ENCODE measurements around the gene C1orf94. TPM values are rescaled to one million over a fixed set of nuclear protein-coding genes. Genes with fewer than 3 reads are reported as not detected.

C1orf94 gene
- total and polyA plus RNA-seq, 10 of the 15 experiments (the other 5 are each of a cell fraction or from before 2014, with no cell fraction given) = not detected

GRCh38 chr1:34143975-34144374, 32.7 kb upstream of the C1orf94 start (continued):
- TF ChIP-seq ZBTB4 (CRISPR knock-in tag; IDR thresholded peaks at IDR 0.05) = no peak

DNA sequence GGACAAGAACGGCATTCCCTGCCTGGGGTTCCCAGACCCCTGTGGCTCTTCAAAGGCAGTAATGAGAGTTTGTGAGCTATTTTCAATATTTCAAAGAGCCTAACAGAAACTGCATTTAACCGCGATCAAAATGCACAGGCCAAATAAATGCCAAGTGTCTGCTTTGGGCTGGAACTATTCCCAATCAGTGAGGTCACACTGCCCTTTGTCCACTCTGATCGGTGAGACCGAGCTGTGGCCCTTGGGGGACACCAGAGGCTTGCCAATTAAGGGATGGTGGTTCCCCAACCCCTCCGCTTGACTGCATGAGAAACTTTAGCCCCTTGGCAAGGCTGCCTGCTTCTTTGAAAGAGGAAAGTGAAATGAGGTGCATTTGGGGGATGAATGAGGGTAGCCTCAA, 31.9 kb upstream of the C1orf94 start:
- POLR2A ChIA-PET = no interaction called here
- TF ChIP-seq PRDM15 (CRISPR knock-in tag; IDR thresholded peaks at IDR 0.05) = no peak
- no peak for TF ChIP-seq HDAC2 (IDR thresholded peaks at IDR 0.05)
- no peak for TF ChIP-seq CHD2 (IDR thresholded peaks at IDR 0.05; ENCODE audit: borderline replicate concordance, low read depth, low read length)
- TF ChIP-seq E4F1 (IDR thresholded peaks at IDR 0.05; ENCODE audit: borderline replicate concordance, partially characterized antibody) = no peak
- no peak for TF ChIP-seq NR2F1 (conservative IDR thresholded peaks at IDR 0.05)
- TF ChIP-seq POLR2AphosphoS5 (IDR thresholded peaks at IDR 0.05; ENCODE audit: low read length) = no peak
- no peak for TF ChIP-seq KAT2A (conservative IDR thresholded peaks at IDR 0.05; ENCODE audit: control insufficient read depth, low read depth, low read length)
- TF ChIP-seq HDGF (IDR thresholded peaks at IDR 0.05) = no peak
- no peak for TF ChIP-seq NRF1 (conservative IDR thresholded peaks at IDR 0.05; ENCODE audit: low read depth, low read length)
- TF ChIP-seq HCFC1 (IDR thresholded peaks at IDR 0.05; ENCODE audit: low read length) = no peak
- TF ChIP-seq YY1 (IDR thresholded peaks at IDR 0.05; ENCODE audit: low read depth, low read length) = no peak
- TF ChIP-seq ZNF207 (IDR thresholded peaks at IDR 0.05; ENCODE audit: borderline replicate concordance) = no peak
- TF ChIP-seq MEF2A (IDR thresholded peaks at IDR 0.05; ENCODE audit: insufficient read depth, low read depth, low read length) = no peak
- TF ChIP-seq POLR2A (IDR thresholded peaks at IDR 0.05; ENCODE audit: low read depth, low read length) = no peak
- no peak for TF ChIP-seq FOXK2 (IDR thresholded peaks at IDR 0.05)

More for the DNA sequence above, 31.9 kb upstream of the C1orf94 start:
- Histone ChIP-seq H3K4me1 (ENCODE audit: control insufficient read depth, insufficient read depth, low read length) (peaks cover 5% of the 10 kb centered on the region), H2AFZ (ENCODE audit: control insufficient read depth, low read depth, low read length) (no peak overlapping the region), H3K9ac (ENCODE audit: control insufficient read depth, insufficient read depth, low read length) (no peak overlapping the region), H3K27me3 (replicated peaks in 1 of 2; ENCODE audit: control insufficient read depth in 2 of 2, insufficient read depth in 2 of 2, low read length in 1 of 2) (no peaks in the 10 kb centered on the region), H3K9me3 (replicated peaks; ENCODE audit: control insufficient read depth, insufficient read depth, low read length) (no peaks in the 10 kb centered on the region), H3K4me2 (ENCODE audit: control insufficient read depth, insufficient read depth) (no peak overlapping the region), H3K36me3 (ENCODE audit: control insufficient read depth in 2 of 2, insufficient read depth in 2 of 2, low read length in 1 of 2) (no peaks in the 10 kb centered on the region), H4K20me1 (ENCODE audit: control insufficient read depth, insufficient read depth) (0 out of 2 replicates have a peak, but pooled peaks cover 2% of the 10 kb centered on the region), H3K4me3 (no peak overlapping the region), H3K27ac (ENCODE audit: control insufficient read depth, insufficient read depth) (no peak overlapping the region), H3K79me2 (ENCODE audit: control insufficient read depth, insufficient read depth, low read length) (no peaks in the 10 kb centered on the region)
- 46% methylated on average over 6 of the region's 6 CpGs for WGBS (ENCODE audit: insufficient coverage, insufficient replicate concordance, low lambda C conversion rate, missing lambda C conversion rate)
- no peak for ATAC-seq
- no peak for FAIRE-seq
- RAD21 ChIA-PET (ENCODE audit: unreplicated experiment) = interaction anchor here (0.9 kb wide), 1 partner anchor 598 kb away, joined by 3 read pairs; no protein-coding TSS in a partner anchor
- BruUV-seq (replicated peaks) = no TSS peak
- no peak for DNase-seq (ENCODE audit: low read depth, low spot score)
- CTCF ChIA-PET = no interaction called here
- intact Hi-C loops (cut with micrococcal nuclease; ENCODE audit: unreplicated experiment) = no loop called here
- in situ Hi-C loops (cut with MboI) = no loop called here
- SMC1A ChIA-PET (ENCODE audit: uncharacterized antibody, unreplicated experiment) = no interaction called here

Data from GM12878 (cell line).